ENCODE measurements around the gene RBMS3. TPM values are rescaled to one million over a fixed set of nuclear protein-coding genes. Genes with fewer than 3 reads are reported as not detected.

The RBMS3 gene
- total and polyA plus RNA-seq, 7 donors = 0.46 to 61.9 (median 39.9) TPM

DNA sequence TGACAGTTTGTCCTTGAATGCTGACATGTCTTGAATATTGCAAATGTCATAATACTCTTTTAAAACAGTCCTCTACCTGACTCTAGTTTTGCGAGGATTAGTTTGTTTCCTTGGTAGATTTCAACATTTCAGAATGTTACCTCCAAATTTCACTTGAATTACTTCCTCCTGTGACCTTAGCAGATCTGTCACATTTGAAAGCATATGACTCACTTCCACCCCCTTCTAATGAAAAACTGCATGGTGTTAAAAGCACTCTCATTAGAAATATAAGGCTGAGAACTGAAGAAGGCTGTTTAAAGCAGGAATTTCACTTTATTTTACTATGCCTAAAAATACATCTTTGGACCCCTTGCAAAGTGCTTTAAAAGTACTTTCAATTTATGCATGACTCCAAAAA is 726.8 kb downstream of the RBMS3 start:
- H3K9me3 ChIP-seq = no peaks in the 10 kb centered on the region
- no peak overlapping the region for H3K27ac ChIP-seq
- no peaks in the 10 kb centered on the region for H3K27me3 ChIP-seq
- WGBS, 2 donors = 79 to 94% methylated on average over 1 of the region's 1 CpG
- intact Hi-C loops (cut with DNase I) = no loop called here
- no peak for DNase-seq
- H3K4me1 ChIP-seq = no peaks in the 10 kb centered on the region
- TF ChIP-seq, protein P1, sequence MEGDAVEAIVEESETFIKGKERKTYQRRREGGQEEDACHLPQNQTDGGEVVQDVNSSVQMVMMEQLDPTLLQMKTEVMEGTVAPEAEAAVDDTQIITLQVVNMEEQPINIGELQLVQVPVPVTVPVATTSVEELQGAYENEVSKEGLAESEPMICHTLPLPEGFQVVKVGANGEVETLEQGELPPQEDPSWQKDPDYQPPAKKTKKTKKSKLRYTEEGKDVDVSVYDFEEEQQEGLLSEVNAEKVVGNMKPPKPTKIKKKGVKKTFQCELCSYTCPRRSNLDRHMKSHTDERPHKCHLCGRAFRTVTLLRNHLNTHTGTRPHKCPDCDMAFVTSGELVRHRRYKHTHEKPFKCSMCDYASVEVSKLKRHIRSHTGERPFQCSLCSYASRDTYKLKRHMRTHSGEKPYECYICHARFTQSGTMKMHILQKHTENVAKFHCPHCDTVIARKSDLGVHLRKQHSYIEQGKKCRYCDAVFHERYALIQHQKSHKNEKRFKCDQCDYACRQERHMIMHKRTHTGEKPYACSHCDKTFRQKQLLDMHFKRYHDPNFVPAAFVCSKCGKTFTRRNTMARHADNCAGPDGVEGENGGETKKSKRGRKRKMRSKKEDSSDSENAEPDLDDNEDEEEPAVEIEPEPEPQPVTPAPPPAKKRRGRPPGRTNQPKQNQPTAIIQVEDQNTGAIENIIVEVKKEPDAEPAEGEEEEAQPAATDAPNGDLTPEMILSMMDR (IDR thresholded peaks at IDR 0.05) = no peak
- TF ChIP-seq EP300 (IDR thresholded peaks at IDR 0.05) (no peak), POLR2AphosphoS5 (IDR thresholded peaks at IDR 0.05) (no peak), POLR2A (IDR thresholded peaks at IDR 0.05) (no peak)
- no peaks in the 10 kb centered on the region for H3K36me3 ChIP-seq
- no peak overlapping the region for H3K4me3 ChIP-seq

DNA sequence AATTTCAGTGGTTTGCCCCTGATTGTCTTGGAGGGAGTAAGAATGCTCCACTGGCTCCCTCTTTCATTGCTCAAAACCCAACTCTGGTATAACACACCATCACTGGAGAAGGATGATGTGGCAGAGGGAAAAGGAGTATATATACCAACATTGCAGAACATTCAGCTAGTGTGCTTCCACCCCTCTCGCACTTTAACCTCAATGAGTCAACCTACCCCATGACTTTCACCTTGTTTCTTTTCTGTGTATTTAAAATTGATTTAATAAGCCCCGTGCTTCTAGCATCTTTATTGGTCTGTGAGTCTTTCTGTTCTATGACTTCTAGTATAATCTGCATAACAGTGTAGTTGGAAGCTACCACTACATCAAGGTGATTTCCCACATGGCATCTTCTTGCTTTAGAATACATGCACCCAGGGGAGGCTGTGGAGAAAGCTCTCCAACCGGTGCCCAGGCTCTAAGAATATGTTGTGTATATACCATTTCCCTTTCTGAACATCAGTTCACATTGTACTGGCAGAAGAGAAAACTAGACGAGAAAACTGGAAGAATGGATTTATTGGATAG is 730.4 kb downstream of the RBMS3 start:
- no peaks in the 10 kb centered on the region for H3K27me3 ChIP-seq
- DNase-seq = no peak
- H3K4me1 ChIP-seq = no peaks in the 10 kb centered on the region
- no peak for TF ChIP-seq POLR2A (IDR thresholded peaks at IDR 0.05)
- TF ChIP-seq POLR2AphosphoS5 (IDR thresholded peaks at IDR 0.05) = no peak
- no peak for TF ChIP-seq EP300 (IDR thresholded peaks at IDR 0.05)
- TF ChIP-seq, protein P1 (IDR thresholded peaks at IDR 0.05) = no peak
- H3K4me3 ChIP-seq = no peak overlapping the region
- H3K36me3 ChIP-seq = no peaks in the 10 kb centered on the region
- no peak overlapping the region for H3K27ac ChIP-seq
- H3K9me3 ChIP-seq = no peaks in the 10 kb centered on the region
- intact Hi-C loops (cut with DNase I) = no loop called here
- WGBS, 2 donors = 77 to 88% methylated on average over 4 of the region's 4 CpGs

DNA sequence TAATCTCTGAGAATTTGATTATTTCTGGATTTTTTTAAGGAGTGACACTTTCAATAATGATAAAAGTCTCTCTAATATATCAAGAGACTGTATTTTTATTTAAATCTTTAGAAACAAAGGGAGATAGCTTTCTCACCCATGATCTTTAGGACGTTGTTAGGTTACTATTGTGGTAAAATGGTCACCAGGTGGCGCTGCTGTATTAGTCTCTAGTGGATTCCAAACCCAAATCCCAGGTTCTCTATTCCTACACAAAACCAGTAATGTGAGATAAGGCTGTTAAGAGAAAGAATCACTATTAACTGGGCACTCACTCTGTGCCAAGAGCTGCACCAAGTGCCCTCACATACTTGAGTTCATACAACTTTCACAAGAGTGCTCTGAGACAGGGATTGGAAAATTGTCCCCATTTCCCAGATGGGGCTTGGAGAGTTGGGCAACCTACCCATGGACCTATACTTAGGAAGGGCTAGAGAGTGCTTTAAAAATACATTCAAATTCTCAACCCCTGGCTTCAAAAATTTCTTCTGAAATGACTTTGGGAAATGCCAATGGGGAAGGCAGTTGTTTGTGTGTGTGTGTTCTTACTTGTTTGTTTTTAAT is 732.2 kb downstream of the RBMS3 start:
- Histone ChIP-seq H3K4me3 (no peak overlapping the region), H3K27ac (no peak overlapping the region), H3K27me3 (no peaks in the 10 kb centered on the region), H3K36me3 (no peaks in the 10 kb centered on the region), H3K9me3 (no peaks in the 10 kb centered on the region), H3K4me1 (no peaks in the 10 kb centered on the region)
- peak; percentile 79 for DNase-seq
- intact Hi-C loops (cut with DNase I) = no loop called here
- TF ChIP-seq, protein P1 (IDR thresholded peaks at IDR 0.05) = peak; percentile 43 to 58 (median 48)
- no peak for TF ChIP-seq POLR2AphosphoS5 (IDR thresholded peaks at IDR 0.05)
- no peak for TF ChIP-seq POLR2A (IDR thresholded peaks at IDR 0.05)
- TF ChIP-seq EP300 (IDR thresholded peaks at IDR 0.05) = no peak
- WGBS, 2 donors = 0 to 1% methylated on average over 2 of the region's 2 CpGs

DNA sequence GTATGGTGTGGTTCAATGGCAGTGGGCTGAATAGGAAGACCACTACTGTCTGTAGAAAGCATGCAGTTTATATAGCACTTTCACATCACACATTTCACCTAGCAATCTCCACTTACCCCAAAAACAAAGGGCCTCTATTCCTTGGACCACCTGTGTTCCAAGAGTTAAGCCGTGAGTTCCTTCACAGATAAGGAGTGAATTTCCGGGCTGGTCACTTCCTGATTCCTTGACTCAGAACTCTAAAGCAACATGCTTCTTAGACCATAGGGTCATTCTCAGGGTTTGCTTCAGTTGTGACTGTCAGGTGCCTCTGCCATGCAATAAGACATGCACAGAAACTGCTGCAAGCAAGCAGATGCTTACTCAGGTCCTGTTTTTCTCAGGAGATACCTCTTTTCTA is 737.0 kb downstream of the RBMS3 start:
- no peaks in the 10 kb centered on the region for H3K27me3 ChIP-seq
- H3K4me1 ChIP-seq = no peaks in the 10 kb centered on the region
- 13 to 54% methylated on average over 2 of the region's 2 CpGs for WGBS, 2 donors
- TF ChIP-seq, protein P1 (IDR thresholded peaks at IDR 0.05) = no peak
- no peak for TF ChIP-seq POLR2AphosphoS5 (IDR thresholded peaks at IDR 0.05)
- no peak for TF ChIP-seq EP300 (IDR thresholded peaks at IDR 0.05)
- no peak for TF ChIP-seq POLR2A (IDR thresholded peaks at IDR 0.05)
- no peaks in the 10 kb centered on the region for H3K9me3 ChIP-seq
- intact Hi-C loops (cut with DNase I) = no loop called here
- DNase-seq = no peak
- H3K36me3 ChIP-seq = no peaks in the 10 kb centered on the region
- no peak overlapping the region for H3K27ac ChIP-seq
- H3K4me3 ChIP-seq = no peak overlapping the region

DNA sequence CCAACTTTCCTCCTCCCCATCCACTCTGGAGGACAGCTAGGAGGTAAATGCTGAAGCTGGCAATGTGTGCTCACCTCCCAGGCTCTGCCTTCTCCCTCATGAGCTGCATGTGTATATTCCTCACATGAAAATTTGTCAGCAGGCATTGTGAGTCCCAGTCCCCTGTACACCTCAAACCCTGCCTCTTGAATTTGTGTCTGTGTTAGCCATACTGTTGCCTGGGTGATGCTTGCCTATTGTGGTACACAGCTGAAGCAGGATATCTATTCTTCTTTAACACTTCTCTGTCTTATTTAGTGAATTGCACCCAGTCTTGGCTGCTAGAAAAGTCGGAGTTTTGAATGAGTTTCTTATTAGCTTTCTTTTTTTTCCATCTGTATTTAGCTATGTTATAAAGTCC is 739.5 kb downstream of the RBMS3 start:
- Histone ChIP-seq H3K4me3 (no peak overlapping the region), H3K27ac (no peak overlapping the region), H3K27me3 (no peaks in the 10 kb centered on the region), H3K36me3 (no peaks in the 10 kb centered on the region), H3K9me3 (no peaks in the 10 kb centered on the region), H3K4me1 (no peaks in the 10 kb centered on the region)
- intact Hi-C loops (cut with DNase I) = no loop called here
- WGBS, 2 donors = 74 to 79% methylated on average over 1 of the region's 1 CpG
- no peak for DNase-seq
- TF ChIP-seq POLR2AphosphoS5 (IDR thresholded peaks at IDR 0.05) (no peak), EP300 (IDR thresholded peaks at IDR 0.05) (no peak), POLR2A (IDR thresholded peaks at IDR 0.05) (no peak)
- TF ChIP-seq, protein P1 (IDR thresholded peaks at IDR 0.05) = no peak
